ENCODE results near the gene HOXB5. TPM values are rescaled to one million over a fixed set of nuclear protein-coding genes. Genes with fewer than 3 reads are reported as not detected.

Gene HOXB5
- total RNA-seq, 1 donor from 2014 or later, result 3.9 TPM

DNA sequence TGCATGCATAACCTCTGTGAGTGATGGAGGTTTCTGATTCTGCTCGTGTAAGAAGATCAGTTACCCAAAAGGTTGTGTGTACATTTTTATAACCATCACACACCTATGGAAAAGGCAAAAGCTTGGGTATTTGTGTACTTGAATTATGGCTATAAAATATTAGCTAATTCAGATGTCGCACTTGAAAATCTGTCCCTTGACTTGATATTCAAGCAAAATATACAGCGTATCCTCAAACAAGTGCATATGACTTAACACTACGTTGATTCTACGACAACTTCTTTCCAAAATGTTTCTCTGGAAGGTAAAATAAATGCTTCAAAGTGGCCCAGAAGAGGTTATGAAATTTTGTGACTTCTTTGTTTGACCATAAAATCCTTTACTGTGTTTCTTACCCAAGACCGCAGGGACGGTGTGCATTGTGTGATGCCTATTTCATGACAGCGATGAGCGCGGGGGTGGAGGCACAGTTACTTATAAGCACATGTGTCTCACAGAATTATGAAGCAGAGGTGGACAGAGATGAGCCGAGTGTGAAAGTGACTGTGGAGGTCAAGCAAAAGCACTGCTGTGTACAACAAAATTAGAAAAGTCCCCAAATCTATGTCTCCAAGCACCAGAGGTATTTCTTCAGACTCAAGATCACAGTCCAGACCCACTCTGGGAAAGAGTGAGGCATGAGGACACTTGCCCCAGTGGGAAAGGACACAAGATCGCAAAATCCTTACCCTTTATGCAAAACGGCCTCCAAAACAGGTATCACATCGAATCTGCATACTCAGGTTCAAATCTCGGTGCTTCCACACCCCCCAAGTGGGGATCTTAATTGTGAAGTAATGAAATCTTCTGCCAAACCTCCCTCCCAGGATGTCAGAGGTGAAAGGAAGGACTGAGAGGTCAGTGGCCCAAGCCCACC lies 36.7 kb upstream of the HOXB5 start:
- Histone ChIP-seq H3K9me3 (no peaks in the 10 kb centered on the region), H3K4me3 (no peak overlapping the region), H3K27me3 (ENCODE audit: low read depth) (peaks cover 100% of the 10 kb centered on the region), H3K36me3 (no peaks in the 10 kb centered on the region), H3K4me1 (peaks cover 24% of the 10 kb centered on the region), H3K27ac (no peak overlapping the region)
- DNase-seq, result no peak
- TF ChIP-seq, protein P1, sequence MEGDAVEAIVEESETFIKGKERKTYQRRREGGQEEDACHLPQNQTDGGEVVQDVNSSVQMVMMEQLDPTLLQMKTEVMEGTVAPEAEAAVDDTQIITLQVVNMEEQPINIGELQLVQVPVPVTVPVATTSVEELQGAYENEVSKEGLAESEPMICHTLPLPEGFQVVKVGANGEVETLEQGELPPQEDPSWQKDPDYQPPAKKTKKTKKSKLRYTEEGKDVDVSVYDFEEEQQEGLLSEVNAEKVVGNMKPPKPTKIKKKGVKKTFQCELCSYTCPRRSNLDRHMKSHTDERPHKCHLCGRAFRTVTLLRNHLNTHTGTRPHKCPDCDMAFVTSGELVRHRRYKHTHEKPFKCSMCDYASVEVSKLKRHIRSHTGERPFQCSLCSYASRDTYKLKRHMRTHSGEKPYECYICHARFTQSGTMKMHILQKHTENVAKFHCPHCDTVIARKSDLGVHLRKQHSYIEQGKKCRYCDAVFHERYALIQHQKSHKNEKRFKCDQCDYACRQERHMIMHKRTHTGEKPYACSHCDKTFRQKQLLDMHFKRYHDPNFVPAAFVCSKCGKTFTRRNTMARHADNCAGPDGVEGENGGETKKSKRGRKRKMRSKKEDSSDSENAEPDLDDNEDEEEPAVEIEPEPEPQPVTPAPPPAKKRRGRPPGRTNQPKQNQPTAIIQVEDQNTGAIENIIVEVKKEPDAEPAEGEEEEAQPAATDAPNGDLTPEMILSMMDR (IDR thresholded peaks at IDR 0.05), result no peak
- intact Hi-C loops (cut with DNase I), result no loop called here
- no peak for ATAC-seq

DNA sequence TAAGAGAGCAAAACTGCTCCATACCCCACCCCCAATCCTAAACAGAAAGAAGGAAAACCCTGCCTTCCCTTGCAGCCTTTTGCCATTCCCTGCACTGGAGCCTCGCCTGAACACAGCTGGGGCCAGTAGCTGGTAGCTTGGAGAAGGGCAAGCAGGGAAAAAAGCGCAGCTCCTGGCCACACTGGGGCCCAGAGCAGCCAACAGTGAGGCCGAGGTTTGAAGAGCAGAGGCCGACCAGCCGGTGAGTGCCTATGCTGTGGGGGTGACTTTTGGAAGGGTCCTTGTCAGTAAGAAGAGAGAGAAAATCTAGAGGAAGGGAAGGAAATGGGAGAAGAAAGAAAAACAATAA lies 35.8 kb upstream of the HOXB5 start:
- Histone ChIP-seq H3K27me3 (ENCODE audit: low read depth) (peaks cover 100% of the 10 kb centered on the region), H3K36me3 (no peaks in the 10 kb centered on the region), H3K4me1 (peaks cover 31% of the 10 kb centered on the region), H3K9me3 (no peaks in the 10 kb centered on the region), H3K27ac (no peak overlapping the region), H3K4me3 (no peak overlapping the region)
- no peak for ATAC-seq
- DNase-seq, result no peak
- TF ChIP-seq, protein P1 (IDR thresholded peaks at IDR 0.05), result no peak
- intact Hi-C loops (cut with DNase I), result no loop called here

DNA sequence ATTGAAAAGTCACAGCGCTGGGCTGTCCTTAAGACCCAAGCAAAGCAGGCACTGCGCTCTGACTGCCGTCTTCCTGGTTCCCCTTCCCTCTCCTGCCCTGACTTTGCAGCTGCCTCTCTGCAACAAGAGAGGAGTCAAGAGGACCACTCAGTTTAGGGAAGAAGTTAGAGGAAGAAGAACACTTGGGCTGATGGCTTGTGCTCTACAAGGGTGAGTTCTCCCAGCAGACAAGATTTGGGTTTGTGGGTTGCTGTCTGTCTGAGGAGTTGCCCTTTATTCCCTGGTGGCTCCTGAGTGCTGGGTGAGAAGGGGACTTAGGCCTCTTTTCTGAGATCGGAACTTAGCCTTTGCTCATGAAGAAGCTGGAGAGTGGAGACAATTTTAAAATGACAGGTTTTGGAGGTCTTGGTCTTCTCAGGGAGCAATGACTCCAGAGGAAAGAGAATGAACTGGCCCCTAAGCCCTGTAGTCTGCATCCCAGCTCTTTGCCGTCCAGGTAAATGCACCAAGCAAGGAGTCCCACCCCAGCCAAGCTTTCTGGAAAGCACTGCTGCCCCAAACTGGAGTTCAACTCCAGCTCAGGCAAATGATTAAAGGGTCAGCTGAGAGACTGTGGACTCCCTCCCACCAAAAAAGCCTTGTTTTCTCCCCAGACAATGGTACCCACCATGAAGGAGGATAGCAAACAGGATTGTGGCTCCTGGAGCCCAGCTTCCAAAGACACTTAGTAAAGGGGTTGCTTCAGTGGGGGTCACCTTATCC lies 35.3 kb upstream of the HOXB5 start:
- no peak overlapping the region for H3K27ac ChIP-seq
- TF ChIP-seq, protein P1 (IDR thresholded peaks at IDR 0.05), result no peak
- no peak overlapping the region for H3K4me3 ChIP-seq
- ATAC-seq (no peak), DNase-seq (no peak)
- H3K27me3 ChIP-seq (ENCODE audit: low read depth), result peaks cover 100% of the 10 kb centered on the region
- H3K36me3 ChIP-seq, result no peaks in the 10 kb centered on the region
- intact Hi-C loops (cut with DNase I), result no loop called here
- H3K4me1 ChIP-seq, result peaks cover 28% of the 10 kb centered on the region
- no peaks in the 10 kb centered on the region for H3K9me3 ChIP-seq

DNA sequence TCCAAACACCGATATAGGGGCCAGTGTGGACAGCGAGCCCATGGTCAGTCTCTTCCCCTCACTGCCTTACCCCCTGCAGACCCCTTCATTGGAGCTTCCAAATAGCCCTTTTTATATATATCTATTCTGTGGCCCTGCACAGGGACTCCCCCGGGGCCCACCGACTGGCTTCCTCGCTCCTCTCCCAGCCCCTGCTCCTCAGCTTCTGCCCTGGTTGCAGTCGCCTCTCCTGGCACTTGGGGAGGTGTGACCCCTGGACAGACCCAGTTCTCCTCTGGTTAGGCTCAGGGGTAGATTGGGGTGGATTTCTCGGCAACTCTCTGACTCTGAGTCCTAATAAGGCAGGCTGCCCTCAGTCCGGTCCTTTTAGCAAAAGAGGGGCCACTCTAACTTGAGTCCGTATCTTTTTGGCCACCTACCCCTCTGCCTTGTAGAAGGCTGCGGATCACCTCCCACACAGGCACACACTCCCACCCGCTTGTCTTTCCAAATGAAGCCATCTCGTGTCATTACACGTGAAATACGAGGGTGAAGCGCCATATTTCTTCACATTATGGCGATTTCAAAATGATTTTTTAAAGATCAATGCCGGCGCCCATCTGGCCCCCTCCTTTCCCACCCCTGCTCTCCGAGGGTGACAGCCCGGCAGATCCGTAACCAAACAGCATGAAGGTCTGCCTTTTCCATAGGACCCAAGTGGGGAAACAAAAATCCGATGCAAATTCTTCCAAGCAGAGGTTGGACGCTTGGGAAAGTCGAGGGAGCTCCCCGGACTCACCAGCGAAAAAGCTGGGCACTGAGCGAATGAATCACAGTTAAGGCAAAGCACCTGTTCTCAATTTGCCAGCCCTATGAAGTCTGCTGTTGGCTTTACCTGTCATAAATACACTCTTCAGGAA lies 34.3 kb upstream of the HOXB5 start:
- H3K27ac ChIP-seq, result no peak overlapping the region
- H3K4me3 ChIP-seq, result no peak overlapping the region
- peaks cover 100% of the 10 kb centered on the region for H3K27me3 ChIP-seq (ENCODE audit: low read depth)
- no peaks in the 10 kb centered on the region for H3K36me3 ChIP-seq
- intact Hi-C loops (cut with DNase I), result no loop called here
- no peak for DNase-seq
- peaks cover 26% of the 10 kb centered on the region for H3K4me1 ChIP-seq
- H3K9me3 ChIP-seq, result no peaks in the 10 kb centered on the region
- TF ChIP-seq, protein P1 (IDR thresholded peaks at IDR 0.05), result no peak
- ATAC-seq, result no peak

DNA sequence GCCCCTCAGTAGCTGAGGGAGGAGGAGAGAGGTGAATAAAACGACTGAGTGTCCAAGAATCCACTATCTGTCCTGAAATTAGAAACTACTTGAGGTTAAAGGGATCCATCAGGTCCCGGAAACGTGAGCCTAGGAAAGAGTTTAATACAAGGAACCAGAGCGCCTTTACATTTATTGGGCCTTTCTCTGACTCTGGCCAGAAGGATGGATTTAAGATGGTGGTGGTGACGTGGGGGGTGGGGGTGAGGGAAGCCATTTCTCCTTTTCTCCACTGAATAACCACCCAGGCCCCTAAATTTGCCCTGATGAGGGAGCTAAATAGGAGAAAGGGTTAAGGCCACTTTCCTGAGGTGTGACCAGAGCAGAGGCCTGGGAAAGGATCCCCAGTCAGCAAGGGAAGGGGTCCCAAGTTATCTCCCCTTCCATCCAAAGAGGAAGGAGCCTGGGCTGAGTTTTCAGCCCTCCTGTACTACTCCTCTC lies 33.6 kb upstream of the HOXB5 start:
- TF ChIP-seq, protein P1 (IDR thresholded peaks at IDR 0.05), result no peak
- intact Hi-C loops (cut with DNase I), result no loop called here
- Histone ChIP-seq H3K36me3 (no peaks in the 10 kb centered on the region), H3K27me3 (ENCODE audit: low read depth) (peaks cover 100% of the 10 kb centered on the region), H3K4me3 (no peak overlapping the region), H3K9me3 (no peaks in the 10 kb centered on the region), H3K27ac (no peak overlapping the region), H3K4me1 (peaks cover 26% of the 10 kb centered on the region)
- DNase-seq (no peak), ATAC-seq (no peak)
